ENCODE data around the gene TENT5C. TPM values are rescaled to one million over a fixed set of nuclear protein-coding genes. Genes with fewer than 3 reads are reported as not detected.

The TENT5C gene
- polyA plus RNA-seq, 2 donors, result 0.20 to 0.29 TPM

DNA sequence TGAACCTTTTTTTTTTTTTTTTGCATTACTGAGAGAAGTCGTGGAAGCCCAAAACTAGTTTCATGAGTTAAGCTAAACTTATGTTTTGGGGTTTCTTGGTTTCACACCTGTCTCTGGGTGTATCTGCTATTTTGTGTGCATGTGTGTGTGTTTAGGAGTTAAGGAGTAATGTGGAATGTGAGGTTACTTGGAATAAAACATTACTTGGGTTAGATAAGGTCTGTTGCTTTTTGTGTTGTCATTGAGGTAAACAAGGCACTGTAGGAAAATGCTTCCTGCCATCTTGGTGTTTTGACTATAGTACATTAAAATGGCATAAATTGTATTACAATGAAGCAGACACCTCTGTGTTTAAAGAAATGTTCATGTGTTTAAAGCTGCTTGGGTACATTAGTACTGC, 2.9 kb downstream of the TENT5C start:
- 59 to 71% methylated on average over 1 of the region's 1 CpG for WGBS, 2 donors
- no peak overlapping the region for H3K27ac ChIP-seq (ENCODE audit: low read depth in 2 of 2, low read length in 1 of 2)
- no peaks in the 10 kb centered on the region for H3K27me3 ChIP-seq (ENCODE audit: control insufficient read depth in 1 of 2, insufficient read depth in 2 of 2, low read length in 2 of 2)
- no peak overlapping the region for H3K4me3 ChIP-seq (ENCODE audit: low read depth in 1 of 2, low read length in 2 of 2)
- no peaks in the 10 kb centered on the region for H3K4me1 ChIP-seq (ENCODE audit: control insufficient read depth in 2 of 2, insufficient read depth in 2 of 2, low read length in 1 of 2)
- no peaks in the 10 kb centered on the region for H3K9me3 ChIP-seq (ENCODE audit: control insufficient read depth in 2 of 2, insufficient read depth in 1 of 2, low read depth in 1 of 2, low read length in 1 of 2)
- H3K36me3 ChIP-seq (ENCODE audit: control insufficient read depth in 2 of 2, insufficient read depth in 2 of 2, low read length in 1 of 2), result no peaks in the 10 kb centered on the region

DNA sequence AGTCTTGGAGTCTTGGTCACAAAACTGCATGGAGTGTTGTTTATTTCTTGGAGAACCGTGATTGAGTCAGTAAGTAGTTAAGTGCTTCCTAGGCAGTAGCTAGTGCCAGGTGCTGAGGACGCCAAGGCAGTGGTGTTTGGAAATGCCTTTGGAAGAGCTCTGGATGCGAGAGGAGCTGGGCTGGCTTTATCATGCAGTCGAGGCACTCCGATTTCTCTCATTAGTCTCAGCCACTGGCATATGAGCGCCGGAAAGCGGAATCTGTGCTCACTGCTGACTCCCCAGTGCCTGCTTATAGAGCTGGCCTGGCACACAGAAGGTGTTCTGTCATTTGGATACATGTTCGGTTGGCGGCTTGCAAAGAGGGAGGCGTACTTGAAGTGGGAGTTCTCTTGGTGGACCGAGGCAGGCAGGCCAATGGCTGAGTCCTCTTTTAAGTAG, 3.6 kb downstream of the TENT5C start:
- Histone ChIP-seq H3K4me1 (ENCODE audit: control insufficient read depth in 2 of 2, insufficient read depth in 2 of 2, low read length in 1 of 2) (no peaks in the 10 kb centered on the region), H3K9me3 (ENCODE audit: control insufficient read depth in 2 of 2, insufficient read depth in 1 of 2, low read depth in 1 of 2, low read length in 1 of 2) (no peaks in the 10 kb centered on the region), H3K4me3 (ENCODE audit: low read depth in 1 of 2, low read length in 2 of 2) (no peak overlapping the region), H3K27me3 (ENCODE audit: control insufficient read depth in 1 of 2, insufficient read depth in 2 of 2, low read length in 2 of 2) (no peaks in the 10 kb centered on the region), H3K27ac (ENCODE audit: low read depth in 2 of 2, low read length in 1 of 2) (no peak overlapping the region), H3K36me3 (ENCODE audit: control insufficient read depth in 2 of 2, insufficient read depth in 2 of 2, low read length in 1 of 2) (no peaks in the 10 kb centered on the region)
- 72 to 80% methylated on average over 12 of the region's 12 CpGs for WGBS, 2 donors

DNA sequence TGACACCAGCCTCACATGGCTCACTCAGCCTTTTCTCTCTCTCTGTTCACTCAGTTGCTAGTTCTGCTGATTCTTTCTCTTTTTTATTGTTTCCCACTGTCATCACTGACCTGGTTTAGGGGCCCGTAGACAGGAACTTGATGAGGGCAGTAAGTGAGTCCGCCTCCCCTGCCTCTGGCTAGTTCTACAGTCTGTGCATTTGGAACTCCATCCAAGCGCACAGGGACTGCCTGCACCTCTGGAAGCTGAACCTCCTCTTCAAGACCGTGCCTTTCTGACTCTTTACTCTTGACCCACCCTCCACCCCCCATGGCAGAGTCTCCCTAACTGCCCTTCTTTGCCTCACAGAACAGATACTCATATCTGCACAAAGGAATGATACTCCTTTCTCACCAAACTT, 4.2 kb downstream of the TENT5C start:
- H3K27me3 ChIP-seq (ENCODE audit: control insufficient read depth in 1 of 2, insufficient read depth in 2 of 2, low read length in 2 of 2), result no peaks in the 10 kb centered on the region
- WGBS, 2 donors, result 71 to 78% methylated on average over 4 of the region's 4 CpGs
- no peak overlapping the region for H3K27ac ChIP-seq (ENCODE audit: low read depth in 2 of 2, low read length in 1 of 2)
- no peak overlapping the region for H3K4me3 ChIP-seq (ENCODE audit: low read depth in 1 of 2, low read length in 2 of 2)
- no peaks in the 10 kb centered on the region for H3K36me3 ChIP-seq (ENCODE audit: control insufficient read depth in 2 of 2, insufficient read depth in 2 of 2, low read length in 1 of 2)
- H3K9me3 ChIP-seq (ENCODE audit: control insufficient read depth in 2 of 2, insufficient read depth in 1 of 2, low read depth in 1 of 2, low read length in 1 of 2), result no peaks in the 10 kb centered on the region
- H3K4me1 ChIP-seq (ENCODE audit: control insufficient read depth in 2 of 2, insufficient read depth in 2 of 2, low read length in 1 of 2), result no peaks in the 10 kb centered on the region

DNA sequence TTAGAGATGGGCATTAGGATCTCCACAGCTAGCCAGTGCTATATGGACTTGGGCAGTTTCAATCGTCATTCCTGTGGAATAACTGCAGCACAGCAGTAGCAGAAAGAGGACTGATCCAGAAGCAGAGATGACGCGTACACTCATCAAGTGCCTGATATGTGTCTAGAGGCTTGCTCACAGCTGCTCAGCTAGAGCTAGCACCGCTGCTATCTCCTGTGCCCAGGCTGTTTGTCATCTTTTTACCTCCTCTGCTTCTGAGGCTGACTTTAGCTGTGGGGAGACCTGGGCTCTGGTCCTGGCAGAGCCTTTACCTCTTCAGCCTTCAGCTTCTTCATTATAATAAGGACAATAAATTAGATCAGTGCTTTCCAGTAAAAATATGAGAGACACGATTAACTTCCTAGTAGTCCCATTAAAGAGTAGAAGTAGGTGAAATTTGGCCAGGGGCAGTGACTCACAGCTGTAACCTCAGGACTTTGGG, 5.3 kb downstream of the TENT5C start:
- no peaks in the 10 kb centered on the region for H3K36me3 ChIP-seq (ENCODE audit: control insufficient read depth in 2 of 2, insufficient read depth in 2 of 2, low read length in 1 of 2)
- H3K4me1 ChIP-seq (ENCODE audit: control insufficient read depth in 2 of 2, insufficient read depth in 2 of 2, low read length in 1 of 2), result no peaks in the 10 kb centered on the region
- H3K4me3 ChIP-seq (ENCODE audit: low read depth in 1 of 2, low read length in 2 of 2), result no peak overlapping the region
- 83 to 91% methylated on average over 5 of the region's 5 CpGs for WGBS, 2 donors
- H3K27ac ChIP-seq (ENCODE audit: low read depth in 2 of 2, low read length in 1 of 2), result no peak overlapping the region
- H3K27me3 ChIP-seq (ENCODE audit: control insufficient read depth in 1 of 2, insufficient read depth in 2 of 2, low read length in 2 of 2), result no peaks in the 10 kb centered on the region
- H3K9me3 ChIP-seq (ENCODE audit: control insufficient read depth in 2 of 2, insufficient read depth in 1 of 2, low read depth in 1 of 2, low read length in 1 of 2), result no peaks in the 10 kb centered on the region

DNA sequence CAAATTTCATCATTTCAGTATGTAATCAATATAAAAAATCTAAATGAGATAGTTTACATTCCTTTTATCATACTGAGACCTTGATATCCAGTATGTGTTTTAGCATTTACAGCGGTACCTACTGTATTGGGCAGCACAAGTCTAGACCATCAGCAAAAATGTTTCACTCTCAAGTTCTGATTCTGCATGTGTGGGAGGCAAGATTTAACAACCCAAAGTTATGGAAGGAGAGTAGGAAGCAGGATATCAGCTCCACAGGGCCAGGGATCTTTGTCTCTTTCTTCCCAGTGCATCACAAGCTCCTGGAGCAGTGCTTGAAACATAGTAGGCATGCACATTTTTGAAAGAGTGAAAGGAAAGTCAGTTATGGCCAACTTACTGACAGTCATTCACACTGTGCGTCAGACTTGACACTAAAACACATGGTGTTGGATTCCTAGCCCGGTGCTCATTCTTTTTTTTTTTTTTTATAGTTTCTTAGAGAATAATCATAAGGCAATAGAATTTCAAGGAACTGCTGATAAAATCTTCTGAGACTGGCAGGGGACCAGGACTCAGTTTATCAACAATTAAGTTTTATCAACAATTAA, 6.1 kb downstream of the TENT5C start:
- no peaks in the 10 kb centered on the region for H3K4me1 ChIP-seq (ENCODE audit: control insufficient read depth in 2 of 2, insufficient read depth in 2 of 2, low read length in 1 of 2)
- H3K27me3 ChIP-seq (ENCODE audit: control insufficient read depth in 1 of 2, insufficient read depth in 2 of 2, low read length in 2 of 2), result no peaks in the 10 kb centered on the region
- H3K27ac ChIP-seq (ENCODE audit: low read depth in 2 of 2, low read length in 1 of 2), result no peak overlapping the region
- no peaks in the 10 kb centered on the region for H3K36me3 ChIP-seq (ENCODE audit: control insufficient read depth in 2 of 2, insufficient read depth in 2 of 2, low read length in 1 of 2)
- H3K9me3 ChIP-seq (ENCODE audit: control insufficient read depth in 2 of 2, insufficient read depth in 1 of 2, low read depth in 1 of 2, low read length in 1 of 2), result no peaks in the 10 kb centered on the region
- 55 to 69% methylated on average over 3 of the region's 3 CpGs for WGBS, 2 donors
- H3K4me3 ChIP-seq (ENCODE audit: low read depth in 1 of 2, low read length in 2 of 2), result no peak overlapping the region

DNA sequence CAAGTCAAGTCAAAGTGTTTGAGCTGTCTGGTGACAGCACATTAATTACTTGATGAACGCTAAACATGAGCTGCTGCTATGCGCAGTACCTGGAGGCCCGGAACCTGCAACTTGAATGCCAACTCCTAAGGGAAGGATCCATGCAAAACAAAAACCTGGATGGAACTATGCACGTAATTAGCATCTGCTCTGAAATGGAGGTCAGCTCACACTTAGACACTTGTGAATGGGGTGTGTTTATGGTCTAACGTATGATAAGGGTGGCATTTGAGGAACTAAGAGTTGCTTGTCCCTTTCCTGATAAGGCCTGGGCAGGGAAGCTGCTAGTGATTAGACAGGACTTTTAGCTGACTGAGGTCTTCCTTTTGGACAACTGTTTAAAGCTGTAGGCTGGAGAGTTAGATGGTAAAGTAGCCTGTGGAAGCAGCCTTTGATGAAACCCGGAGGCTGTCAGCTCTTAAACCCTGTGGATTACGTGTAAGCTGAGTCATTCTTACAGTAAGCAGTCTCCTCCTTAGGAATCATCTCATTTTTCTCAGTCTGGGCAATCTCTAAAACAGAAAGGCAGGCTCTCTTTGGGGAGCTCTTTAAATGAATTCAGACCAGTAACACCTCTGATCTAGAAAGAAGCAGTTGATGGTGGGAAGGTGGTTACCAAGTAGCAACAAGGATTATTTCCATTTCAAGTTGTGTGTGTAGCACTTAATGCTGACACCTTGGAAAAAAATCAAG, 6.8 kb downstream of the TENT5C start:
- Histone ChIP-seq H3K36me3 (ENCODE audit: control insufficient read depth in 2 of 2, insufficient read depth in 2 of 2, low read length in 1 of 2) (no peaks in the 10 kb centered on the region), H3K27me3 (ENCODE audit: control insufficient read depth in 1 of 2, insufficient read depth in 2 of 2, low read length in 2 of 2) (no peaks in the 10 kb centered on the region), H3K4me3 (ENCODE audit: low read depth in 1 of 2, low read length in 2 of 2) (no peak overlapping the region), H3K9me3 (ENCODE audit: control insufficient read depth in 2 of 2, insufficient read depth in 1 of 2, low read depth in 1 of 2, low read length in 1 of 2) (no peaks in the 10 kb centered on the region), H3K27ac (ENCODE audit: low read depth in 2 of 2, low read length in 1 of 2) (no peak overlapping the region), H3K4me1 (ENCODE audit: control insufficient read depth in 2 of 2, insufficient read depth in 2 of 2, low read length in 1 of 2) (no peaks in the 10 kb centered on the region)
- 23 to 53% methylated on average over 7 of the region's 7 CpGs for WGBS, 2 donors

DNA sequence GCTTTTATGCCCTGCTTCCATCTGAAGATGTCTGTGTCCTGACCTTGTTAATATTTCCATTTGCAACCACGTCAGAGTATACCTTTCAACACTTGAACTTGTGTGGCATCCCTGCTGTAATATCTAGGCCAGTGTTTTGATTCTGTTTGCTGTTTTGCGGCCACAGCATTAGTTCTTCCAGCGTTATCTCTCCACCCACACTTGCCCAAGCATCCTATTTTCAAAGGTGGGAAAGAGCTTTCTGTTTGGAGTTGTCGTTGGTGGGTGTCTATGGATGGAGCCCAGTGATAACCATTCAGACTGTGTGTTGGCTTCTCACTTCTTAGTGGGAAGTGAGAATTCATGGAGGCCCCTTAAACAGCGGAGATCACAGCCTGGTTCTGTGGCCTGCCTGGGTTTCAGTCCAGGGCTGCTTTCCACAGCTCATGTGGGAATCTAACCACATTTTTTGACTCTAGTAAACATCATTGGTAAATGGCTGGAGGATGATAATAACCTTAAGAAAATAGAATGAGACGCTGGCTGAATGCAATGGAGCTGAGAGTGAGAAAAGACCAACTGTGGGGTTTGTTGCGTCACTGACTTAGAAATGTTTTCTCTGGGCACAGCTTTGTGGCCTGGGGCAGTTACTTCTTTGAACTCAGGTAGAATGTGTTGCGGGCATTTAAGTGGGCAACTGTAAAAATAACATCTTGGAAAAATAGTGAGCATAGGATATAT, 7.6 kb downstream of the TENT5C start:
- H3K4me1 ChIP-seq (ENCODE audit: control insufficient read depth in 2 of 2, insufficient read depth in 2 of 2, low read length in 1 of 2), result no peaks in the 10 kb centered on the region

DNA sequence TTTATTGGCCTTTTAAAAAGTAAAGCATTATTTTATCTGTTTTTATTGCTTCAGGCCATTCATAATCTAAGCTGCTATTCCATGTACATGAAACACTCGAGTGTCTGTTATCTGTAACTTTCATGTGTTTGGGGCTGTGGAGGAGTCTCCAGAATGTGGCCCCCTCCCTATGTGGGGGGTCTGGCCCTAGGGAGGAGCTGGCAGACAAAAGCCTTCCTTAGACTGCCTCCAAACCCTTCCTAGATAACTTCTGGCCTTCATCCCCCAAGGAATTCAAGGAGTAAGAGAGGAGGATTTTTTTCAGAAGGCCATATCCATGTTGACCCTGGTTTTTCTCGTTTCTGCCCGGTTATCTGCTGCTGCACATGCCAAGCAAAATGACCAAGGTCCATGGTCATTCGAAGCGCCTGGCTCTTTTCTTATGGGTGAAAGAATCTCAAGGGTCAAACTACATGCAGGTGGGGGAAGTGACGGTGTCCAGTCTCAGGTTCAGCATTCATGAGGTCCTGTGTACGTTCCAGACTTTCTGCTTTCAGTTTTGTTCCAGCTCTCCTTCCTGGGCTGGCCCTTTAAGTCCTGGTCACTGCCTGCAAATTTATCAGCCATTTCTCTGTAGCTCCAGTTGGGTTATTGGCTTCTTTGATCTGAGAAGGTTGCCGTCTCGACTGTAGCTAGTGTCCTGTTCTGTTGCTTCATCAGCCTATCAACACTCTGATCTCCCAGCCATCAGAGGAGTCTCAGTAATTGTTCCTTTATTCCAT, 8.3 kb downstream of the TENT5C start:
- Histone ChIP-seq H3K9me3 (ENCODE audit: control insufficient read depth in 2 of 2, insufficient read depth in 1 of 2, low read depth in 1 of 2, low read length in 1 of 2) (no peaks in the 10 kb centered on the region), H3K4me3 (ENCODE audit: low read depth in 1 of 2, low read length in 2 of 2) (no peak overlapping the region), H3K27me3 (ENCODE audit: control insufficient read depth in 1 of 2, insufficient read depth in 2 of 2, low read length in 2 of 2) (no peaks in the 10 kb centered on the region), H3K36me3 (ENCODE audit: control insufficient read depth in 2 of 2, insufficient read depth in 2 of 2, low read length in 1 of 2) (no peaks in the 10 kb centered on the region), H3K4me1 (ENCODE audit: control insufficient read depth in 2 of 2, insufficient read depth in 2 of 2, low read length in 1 of 2) (no peaks in the 10 kb centered on the region), H3K27ac (ENCODE audit: low read depth in 2 of 2, low read length in 1 of 2) (no peak overlapping the region)
- 68 to 86% methylated on average over 9 of the region's 9 CpGs for WGBS, 2 donors

More for the DNA sequence above, 7.6 kb downstream of the TENT5C start:
- no peak overlapping the region for H3K4me3 ChIP-seq (ENCODE audit: low read depth in 1 of 2, low read length in 2 of 2)
- no peaks in the 10 kb centered on the region for H3K9me3 ChIP-seq (ENCODE audit: control insufficient read depth in 2 of 2, insufficient read depth in 1 of 2, low read depth in 1 of 2, low read length in 1 of 2)
- no peaks in the 10 kb centered on the region for H3K36me3 ChIP-seq (ENCODE audit: control insufficient read depth in 2 of 2, insufficient read depth in 2 of 2, low read length in 1 of 2)
- H3K27ac ChIP-seq (ENCODE audit: low read depth in 2 of 2, low read length in 1 of 2), result no peak overlapping the region
- H3K27me3 ChIP-seq (ENCODE audit: control insufficient read depth in 1 of 2, insufficient read depth in 2 of 2, low read length in 2 of 2), result no peaks in the 10 kb centered on the region
- WGBS, 2 donors, result 64 to 70% methylated on average over 8 of the region's 8 CpGs

DNA sequence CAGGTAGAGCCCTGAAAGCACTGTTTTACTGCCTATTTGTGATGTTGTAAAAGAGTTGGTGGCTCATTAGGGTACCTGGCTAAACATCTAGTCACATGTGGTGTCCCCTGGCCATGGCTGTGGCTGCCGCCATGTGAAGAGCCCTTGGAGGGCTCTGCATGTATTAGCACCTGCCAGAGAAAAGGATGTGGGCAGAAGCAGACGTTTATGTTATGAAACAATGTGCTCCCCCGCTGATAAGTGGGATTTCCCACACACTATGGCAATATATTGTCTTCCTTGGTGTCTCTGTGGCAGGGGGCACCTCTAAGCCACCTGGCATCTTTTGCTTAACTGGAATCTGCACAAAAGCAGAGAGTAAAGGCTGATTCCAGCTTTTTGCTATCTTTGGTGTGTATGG, 9.6 kb downstream of the TENT5C start:
- no peak overlapping the region for H3K27ac ChIP-seq (ENCODE audit: low read depth in 2 of 2, low read length in 1 of 2)
- no peaks in the 10 kb centered on the region for H3K27me3 ChIP-seq (ENCODE audit: control insufficient read depth in 1 of 2, insufficient read depth in 2 of 2, low read length in 2 of 2)
- H3K9me3 ChIP-seq (ENCODE audit: control insufficient read depth in 2 of 2, insufficient read depth in 1 of 2, low read depth in 1 of 2, low read length in 1 of 2), result no peaks in the 10 kb centered on the region
- no peaks in the 10 kb centered on the region for H3K36me3 ChIP-seq (ENCODE audit: control insufficient read depth in 2 of 2, insufficient read depth in 2 of 2, low read length in 1 of 2)
- H3K4me3 ChIP-seq (ENCODE audit: low read depth in 1 of 2, low read length in 2 of 2), result no peak overlapping the region
- no peaks in the 10 kb centered on the region for H3K4me1 ChIP-seq (ENCODE audit: control insufficient read depth in 2 of 2, insufficient read depth in 2 of 2, low read length in 1 of 2)
- WGBS, 2 donors, result 59 to 71% methylated on average over 3 of the region's 3 CpGs
